Astrocyte (in vitro differentiated cells and primary cell): Measurements from ENCODE around the gene RAB40A.

ENCODE experiments used
- EZH2 ChIP-seq: IDR thresholded peaks from 2 replicates; pipeline ENCODE4 v1.6.1; 2012; ENCODE audit warnings: mild to moderate bottlenecking, low read length, inconsistent platforms; ENCODE audit not compliant: insufficient read depth
- TF ChIP-seq, protein P1 (sequence below): IDR thresholded peaks from 2 replicates; pipeline ENCODE4 v1.5.1; 2011; ENCODE audit warnings: low read depth, mild to moderate bottlenecking, inconsistent platforms, low read length, moderate library complexity; ENCODE audit not compliant: insufficient read depth

DNA sequence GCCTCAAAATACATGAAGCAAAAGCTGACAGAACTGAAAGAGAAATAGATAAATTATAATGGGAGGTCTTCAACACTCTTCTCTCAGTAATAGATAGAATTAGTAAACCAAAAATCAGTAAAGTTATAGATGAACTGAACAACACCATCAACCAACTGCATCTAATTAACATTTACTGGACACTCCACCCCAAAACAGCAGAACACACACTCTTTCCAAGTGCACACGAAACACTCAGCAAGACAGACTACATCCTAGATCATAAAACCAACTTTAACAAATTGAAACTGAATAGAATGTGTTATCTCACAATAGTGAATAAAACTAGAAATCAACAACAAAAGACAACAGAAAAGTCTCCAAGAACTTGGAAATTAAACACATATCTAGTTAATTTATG, 41.0 kb upstream of the RAB40A start:
- TF ChIP-seq, protein P1, sequence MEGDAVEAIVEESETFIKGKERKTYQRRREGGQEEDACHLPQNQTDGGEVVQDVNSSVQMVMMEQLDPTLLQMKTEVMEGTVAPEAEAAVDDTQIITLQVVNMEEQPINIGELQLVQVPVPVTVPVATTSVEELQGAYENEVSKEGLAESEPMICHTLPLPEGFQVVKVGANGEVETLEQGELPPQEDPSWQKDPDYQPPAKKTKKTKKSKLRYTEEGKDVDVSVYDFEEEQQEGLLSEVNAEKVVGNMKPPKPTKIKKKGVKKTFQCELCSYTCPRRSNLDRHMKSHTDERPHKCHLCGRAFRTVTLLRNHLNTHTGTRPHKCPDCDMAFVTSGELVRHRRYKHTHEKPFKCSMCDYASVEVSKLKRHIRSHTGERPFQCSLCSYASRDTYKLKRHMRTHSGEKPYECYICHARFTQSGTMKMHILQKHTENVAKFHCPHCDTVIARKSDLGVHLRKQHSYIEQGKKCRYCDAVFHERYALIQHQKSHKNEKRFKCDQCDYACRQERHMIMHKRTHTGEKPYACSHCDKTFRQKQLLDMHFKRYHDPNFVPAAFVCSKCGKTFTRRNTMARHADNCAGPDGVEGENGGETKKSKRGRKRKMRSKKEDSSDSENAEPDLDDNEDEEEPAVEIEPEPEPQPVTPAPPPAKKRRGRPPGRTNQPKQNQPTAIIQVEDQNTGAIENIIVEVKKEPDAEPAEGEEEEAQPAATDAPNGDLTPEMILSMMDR, result no peak
- no peak for TF ChIP-seq EZH2
